Embryonic facial prominence (tissue), 1 donor: ENCODE results near the gene SOX5.

Experiments
- DNase-seq: peaks from one replicate; pipeline ENCODE4 v3.0.0-alpha.2; 2016; ENCODE audit errors: extremely low spot score

The SOX5 gene

GRCh38 chr12:23687947-23688346, 261.5 kb downstream of the SOX5 start:
- no peak for DNase-seq

- no peak for DNase-seq
Observed at GRCh38 chr12:23686095-23686494, 263.4 kb downstream of the SOX5 start.

GRCh38 chr12:23684121-23684520, 265.3 kb downstream of the SOX5 start:
- no peak for DNase-seq

GRCh38 chr12:23681237-23681636, 268.2 kb downstream of the SOX5 start:
- DNase-seq = no peak

- no peak for DNase-seq
Observed at GRCh38 chr12:23674064-23674463, 275.4 kb downstream of the SOX5 start.

GRCh38 chr12:23671881-23672280, 277.6 kb downstream of the SOX5 start:
- no peak for DNase-seq

GRCh38 chr12:23670684-23671083, 278.8 kb downstream of the SOX5 start:
- no peak for DNase-seq

GRCh38 chr12:23669691-23670090, 279.8 kb downstream of the SOX5 start:
- DNase-seq = no peak

- no peak for DNase-seq
Observed at GRCh38 chr12:23666866-23667265, 282.6 kb downstream of the SOX5 start.

GRCh38 chr12:23662966-23663365, 286.5 kb downstream of the SOX5 start:
- DNase-seq = no peak

GRCh38 chr12:23659131-23659530, 290.3 kb downstream of the SOX5 start:
- no peak for DNase-seq

- no peak for DNase-seq
Observed at GRCh38 chr12:23657598-23657997, 291.9 kb downstream of the SOX5 start.

GRCh38 chr12:23655884-23656283, 293.6 kb downstream of the SOX5 start:
- DNase-seq = no peak

- DNase-seq = no peak
Observed at GRCh38 chr12:23655112-23655511, 294.4 kb downstream of the SOX5 start.

- no peak for DNase-seq
Observed at GRCh38 chr12:23648546-23648945, 300.9 kb downstream of the SOX5 start.

GRCh38 chr12:23640754-23641153, 308.7 kb downstream of the SOX5 start:
- DNase-seq = no peak

GRCh38 chr12:23634344-23634743, 315.1 kb downstream of the SOX5 start:
- DNase-seq = no peak

GRCh38 chr12:23631786-23632377, 317.6 kb downstream of the SOX5 start:
- DNase-seq = no peak

- DNase-seq = no peak
Observed at GRCh38 chr12:23630524-23630923, 318.9 kb downstream of the SOX5 start.

GRCh38 chr12:23628806-23629205, 320.7 kb downstream of the SOX5 start:
- no peak for DNase-seq

- no peak for DNase-seq
Observed at GRCh38 chr12:23626791-23627190, 322.7 kb downstream of the SOX5 start.

- DNase-seq = no peak
Observed at GRCh38 chr12:23621900-23622299, 327.6 kb downstream of the SOX5 start.

- no peak for DNase-seq
Observed at GRCh38 chr12:23618718-23619117, 330.8 kb downstream of the SOX5 start.

GRCh38 chr12:23617749-23618148, 331.7 kb downstream of the SOX5 start:
- no peak for DNase-seq
